K562 (cell line): ENCODE results near the gene OCIAD1.
"Not testable (repeated sequence)": the region's sequence is repeated elsewhere in the genome, so short reads cannot be mapped to it uniquely, and the experiment has no call there.

ENCODE experiments used
- HMGN3 ChIP-seq: IDR thresholded peaks from 2 replicates; pipeline ENCODE4 v1.6.1; 2011; ENCODE audit warnings: borderline replicate concordance, low read depth, mild to moderate bottlenecking, mixed read lengths, low read length; ENCODE audit not compliant: insufficient read length; ENCODE audit errors: extremely low read depth
- POLR2AphosphoS5 ChIP-seq: IDR thresholded peaks from 2 replicates; pipeline ENCODE4 v1.6.1; 2011; ENCODE audit warnings: mild to moderate bottlenecking, low read depth, low read length, moderate library complexity; ENCODE audit not compliant: control insufficient read depth, insufficient read depth
- TF ChIP-seq, protein P1 (sequence below): fragments of 250-450 bp; sonication (Bioruptor Pico); IDR thresholded peaks from 2 replicates; pipeline ENCODE4 v1.8.0; 2021; ENCODE audit warnings: borderline replicate concordance, mild to moderate bottlenecking, moderate library complexity; ENCODE audit not compliant: poor library complexity, severe bottlenecking

DNA sequence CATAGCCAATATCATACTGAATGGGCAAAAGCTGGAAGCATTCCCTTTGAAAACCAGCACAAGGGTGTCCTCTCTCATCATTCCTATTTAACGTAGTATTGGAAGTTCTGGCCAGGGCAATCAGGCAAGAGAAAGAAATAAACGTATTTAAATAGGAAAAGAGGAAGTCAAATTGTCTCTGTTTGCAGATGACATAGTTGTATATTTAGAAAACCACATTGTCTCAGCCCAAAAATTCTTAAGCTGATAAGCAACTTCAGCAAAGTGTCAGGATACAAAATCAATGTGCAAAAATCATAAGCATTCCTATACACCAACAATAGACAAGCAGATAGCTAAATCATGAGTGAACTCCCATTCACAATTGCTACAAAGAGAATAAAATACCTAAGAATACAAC is 9.5 kb upstream of the OCIAD1 start:
- TF ChIP-seq, protein P1, sequence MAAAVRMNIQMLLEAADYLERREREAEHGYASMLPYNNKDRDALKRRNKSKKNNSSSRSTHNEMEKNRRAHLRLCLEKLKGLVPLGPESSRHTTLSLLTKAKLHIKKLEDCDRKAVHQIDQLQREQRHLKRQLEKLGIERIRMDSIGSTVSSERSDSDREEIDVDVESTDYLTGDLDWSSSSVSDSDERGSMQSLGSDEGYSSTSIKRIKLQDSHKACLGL, result not testable (repeated sequence)
- not testable (repeated sequence) for TF ChIP-seq HMGN3, POLR2AphosphoS5
